Hepatocyte (in vitro differentiated cells): ENCODE measurements around the gene TCHH.

ENCODE experiments used
- CTCF ChIP-seq: fragments of 200-600 bp; sonication (generic); IDR thresholded peaks from 2 replicates; pipeline ENCODE4 v1.5.1; 2016; ENCODE audit warnings: antibody characterized with exemption, mild to moderate bottlenecking; ENCODE audit not compliant: poor library complexity
- EZH2 ChIP-seq: fragments of 200-600 bp; sonication (generic); IDR thresholded peaks from 2 replicates; pipeline ENCODE4 v1.6.1; 2016; ENCODE audit warnings: antibody characterized with exemption, mild to moderate bottlenecking, borderline replicate concordance
- EZH2phosphoT487 ChIP-seq: fragments of 200-600 bp; sonication (generic); IDR thresholded peaks from one replicate; pipeline ENCODE4 v1.6.1; 2018; ENCODE audit warnings: antibody characterized with exemption, mild to moderate bottlenecking, low read depth, moderate library complexity; ENCODE audit not compliant: unreplicated experiment, severe bottlenecking

- no peak for TF ChIP-seq EZH2
- no peak for TF ChIP-seq CTCF
- TF ChIP-seq EZH2phosphoT487, result no peak
Observed at GRCh38 chr1:152089014-152089674, 26.1 kb downstream of the TCHH start, which contains the start of gene TCHHL1.
